ENCODE measurements around the gene TIPARP.
"Not testable (repeated sequence)": the region's sequence is repeated elsewhere in the genome, so short reads cannot be mapped to it uniquely, and the experiment has no call there.

TIPARP gene

DNA sequence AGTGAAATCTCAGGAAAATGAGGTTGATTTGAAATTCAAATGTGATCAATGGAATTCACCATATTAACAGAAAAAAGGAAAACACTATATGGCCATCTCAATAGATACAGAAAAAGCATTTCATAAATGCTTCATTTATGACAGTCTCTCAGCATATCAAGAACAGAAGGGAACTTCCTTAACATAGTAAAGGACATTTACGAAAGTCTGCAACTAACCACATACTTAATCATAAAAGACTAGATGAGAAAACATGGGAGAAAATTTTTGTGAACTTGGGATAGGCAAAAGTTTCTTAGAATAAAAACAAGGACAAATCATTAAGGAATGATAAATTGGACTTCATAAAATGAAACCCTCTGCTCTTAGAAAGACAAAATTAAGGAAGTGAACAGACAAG, 24.7 kb upstream of the TIPARP start:
- DNase-seq (ENCODE audit: low read depth), result no peak

DNA sequence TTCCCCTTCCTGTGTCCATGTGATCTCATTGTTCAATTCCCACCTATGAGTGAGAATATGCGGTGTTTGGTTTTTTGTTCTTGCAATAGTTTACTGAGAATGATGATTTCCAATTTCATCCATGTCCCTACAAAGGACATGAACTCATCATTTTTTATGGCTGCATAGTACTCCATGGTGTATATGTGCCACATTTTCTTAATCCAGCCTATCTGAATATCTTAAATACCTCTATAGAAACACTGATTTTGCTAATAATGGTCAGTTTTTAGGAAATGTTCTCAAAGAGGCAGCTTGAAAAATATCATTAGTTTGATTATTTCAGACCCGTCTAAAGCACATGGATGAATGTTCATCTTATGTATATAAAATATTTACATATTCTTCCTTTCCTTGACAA, 21.7 kb upstream of the TIPARP start:
- not testable (repeated sequence) for DNase-seq (ENCODE audit: low read depth)

DNA sequence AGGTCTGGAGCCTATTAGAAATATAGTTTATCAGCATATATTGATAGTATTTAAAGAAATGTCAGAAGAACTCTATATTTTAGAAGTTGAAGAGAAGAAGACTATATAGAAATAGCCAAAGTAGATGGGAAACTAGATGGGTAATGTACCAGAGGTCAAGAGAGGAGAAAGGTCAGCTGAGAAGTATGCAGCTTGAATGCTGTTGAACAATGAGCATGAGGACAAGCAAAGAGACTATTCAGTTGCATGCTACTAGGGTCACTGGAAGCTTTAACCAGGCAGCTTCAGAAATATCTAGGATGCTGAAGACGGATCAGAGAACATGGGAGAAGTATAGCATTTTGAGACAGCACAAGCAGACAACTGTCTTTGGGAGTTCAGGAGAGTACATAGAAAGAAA, 19.6 kb upstream of the TIPARP start:
- DNase-seq (ENCODE audit: low read depth), result no peak

DNA sequence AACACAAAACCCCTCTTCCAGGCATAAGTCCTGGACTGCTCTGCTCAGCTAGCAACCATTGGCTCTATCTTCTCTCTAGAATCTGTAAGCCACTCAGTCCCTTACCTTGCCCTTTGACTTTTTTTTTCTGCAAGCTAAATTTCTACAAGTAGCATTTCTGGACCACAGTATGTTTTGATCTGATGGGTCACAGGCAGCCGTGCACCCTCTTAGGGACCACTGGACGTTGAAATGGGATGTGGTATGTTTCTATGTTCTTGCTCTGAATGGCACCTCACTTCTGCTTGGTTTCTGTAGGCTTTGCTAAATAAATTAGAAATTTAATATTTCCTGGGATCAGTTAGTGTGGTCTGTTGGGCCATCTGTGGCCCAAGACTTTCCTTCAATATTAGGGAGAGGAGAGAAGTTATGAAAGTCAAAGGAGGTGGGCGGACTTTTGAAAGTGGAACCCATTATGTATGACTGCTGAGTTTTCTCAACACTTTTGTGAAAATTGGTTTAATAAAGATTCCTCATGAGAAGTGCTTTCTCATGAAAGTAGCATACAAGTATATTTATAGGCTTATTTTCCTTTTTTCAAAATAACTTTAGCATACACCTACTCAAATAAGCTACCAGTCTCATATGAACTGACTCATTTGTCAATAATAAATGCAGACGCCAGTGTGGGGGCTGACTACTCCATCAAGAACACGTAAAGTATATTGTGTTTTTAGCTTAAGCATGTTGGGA, 18.4 kb upstream of the TIPARP start:
- no peak for DNase-seq (ENCODE audit: low read depth)

- no peak for DNase-seq (ENCODE audit: low read depth)
Measured at GRCh38 chr3:156657440-156657839, 16.9 kb upstream of the TIPARP start.

GRCh38 chr3:156657862-156658731, 16.3 kb upstream of the TIPARP start:
- no peak for DNase-seq (ENCODE audit: low read depth)

DNA sequence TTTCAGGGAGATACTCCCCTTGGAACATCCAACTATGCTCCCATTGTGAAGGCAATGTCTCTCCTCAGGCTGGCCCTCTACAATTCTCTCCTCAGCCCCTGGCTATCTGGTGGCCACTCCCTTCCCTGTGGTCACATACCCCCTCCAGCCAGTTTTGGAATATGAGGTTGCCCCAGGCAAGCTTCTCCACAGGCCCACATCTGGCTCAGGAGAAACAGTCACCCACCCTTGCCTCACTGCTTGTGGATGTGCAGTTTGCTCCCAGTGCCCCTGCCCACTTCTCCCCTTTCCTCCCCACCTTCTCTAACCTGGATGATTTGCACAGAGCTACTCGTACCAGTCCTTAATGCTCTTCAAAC, 15.7 kb upstream of the TIPARP start:
- DNase-seq (ENCODE audit: low read depth), result no peak

- no peak for DNase-seq (ENCODE audit: low read depth)
Measured at GRCh38 chr3:156659260-156659659, 15.1 kb upstream of the TIPARP start.

- DNase-seq (ENCODE audit: low read depth), result no peak
Measured at GRCh38 chr3:156661155-156661554, 13.2 kb upstream of the TIPARP start.

DNA sequence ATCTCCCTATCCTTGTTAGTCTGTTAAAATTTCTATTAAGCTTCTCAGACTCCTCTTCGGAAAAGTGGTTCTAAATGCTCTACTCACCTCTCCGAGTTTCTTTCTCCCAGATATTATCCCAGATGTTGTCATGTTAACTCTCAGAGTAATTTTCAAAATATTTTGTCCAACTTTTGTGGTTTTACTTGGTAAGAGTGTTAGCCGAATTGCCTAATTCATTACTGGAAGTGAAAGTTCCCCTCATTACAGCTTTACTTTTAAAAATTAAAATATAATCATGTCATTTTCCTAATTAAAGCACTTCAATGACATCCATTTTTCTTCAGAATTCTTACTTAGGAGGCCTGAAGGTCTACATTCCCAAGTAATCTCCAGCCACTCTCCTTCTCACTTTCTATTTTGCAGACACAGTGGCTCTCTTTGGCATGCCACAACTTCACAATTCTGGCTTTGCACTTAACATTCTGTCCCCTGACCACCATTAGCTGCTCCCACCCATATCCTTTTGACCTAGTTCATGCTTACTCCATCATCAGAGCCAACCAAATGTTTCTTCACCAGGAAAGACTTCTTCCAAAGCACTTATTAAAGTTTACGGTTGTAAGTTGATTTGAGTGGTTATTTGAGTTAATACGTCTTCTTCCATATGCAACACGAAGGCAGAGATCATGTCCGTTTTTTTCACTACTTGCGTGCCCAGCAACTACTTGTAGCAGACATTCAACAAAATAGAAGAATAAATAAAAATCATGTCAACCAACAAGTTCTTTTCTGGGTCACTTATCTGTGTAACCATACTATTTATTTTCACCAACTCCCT, 10.2 kb upstream of the TIPARP start:
- no peak for DNase-seq (ENCODE audit: low read depth)

DNA sequence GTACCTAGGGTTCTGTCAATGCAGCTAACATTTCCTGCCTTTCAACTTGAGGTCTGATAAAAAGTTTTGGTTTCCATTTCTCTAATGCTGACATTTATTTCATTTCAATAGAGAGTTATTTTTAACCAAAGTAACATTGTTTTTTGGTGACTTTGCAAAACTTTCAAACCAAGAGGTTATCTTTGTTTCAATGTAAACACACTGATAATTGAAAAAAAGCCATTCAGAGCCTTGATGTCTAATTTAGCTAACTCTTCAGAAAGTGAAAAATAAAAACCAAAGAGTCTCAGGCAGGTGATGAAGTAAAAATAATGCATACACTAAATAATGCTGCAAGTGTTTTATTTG, 9.6 kb upstream of the TIPARP start:
- no peak for DNase-seq (ENCODE audit: low read depth)

DNA sequence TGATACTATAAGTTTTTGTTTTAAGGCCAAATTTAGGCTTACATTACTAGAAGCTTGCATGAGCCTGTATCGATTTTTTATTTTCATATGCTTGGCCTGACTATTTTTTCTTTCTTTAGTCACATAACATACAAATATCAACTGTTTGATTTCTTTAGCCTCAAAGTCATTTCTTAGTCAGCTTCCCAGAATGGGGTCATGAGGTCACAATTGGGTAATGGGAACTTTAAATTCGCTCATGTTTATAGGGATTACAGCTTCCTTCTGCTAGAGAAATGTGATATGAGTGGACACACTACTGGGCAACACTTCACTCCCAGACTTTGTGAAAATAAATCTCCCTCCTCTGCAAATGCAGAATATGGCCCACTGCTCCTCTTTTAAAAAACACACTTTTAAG, 9.1 kb upstream of the TIPARP start:
- peak; percentile 91 for DNase-seq (ENCODE audit: low read depth)

DNA sequence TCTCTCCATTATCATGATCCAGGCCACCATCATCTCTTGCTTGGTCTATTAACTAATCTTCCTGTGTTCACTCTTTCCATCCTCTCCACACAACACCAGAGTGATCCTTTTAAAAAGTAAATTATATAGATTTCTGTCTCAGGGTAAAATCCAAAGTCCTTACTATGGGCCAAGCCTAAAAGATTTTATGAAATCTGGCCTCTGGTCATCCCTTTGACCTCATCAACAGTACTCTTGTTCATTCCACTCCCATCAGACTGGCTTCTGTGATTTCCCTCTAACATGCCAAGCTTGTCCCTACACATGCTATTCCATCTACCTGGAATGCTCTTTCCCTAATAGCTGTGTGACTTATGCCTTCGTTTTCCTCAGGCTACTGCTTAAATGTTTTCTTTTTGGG, 8.3 kb upstream of the TIPARP start:
- DNase-seq (ENCODE audit: low read depth), result no peak

DNA sequence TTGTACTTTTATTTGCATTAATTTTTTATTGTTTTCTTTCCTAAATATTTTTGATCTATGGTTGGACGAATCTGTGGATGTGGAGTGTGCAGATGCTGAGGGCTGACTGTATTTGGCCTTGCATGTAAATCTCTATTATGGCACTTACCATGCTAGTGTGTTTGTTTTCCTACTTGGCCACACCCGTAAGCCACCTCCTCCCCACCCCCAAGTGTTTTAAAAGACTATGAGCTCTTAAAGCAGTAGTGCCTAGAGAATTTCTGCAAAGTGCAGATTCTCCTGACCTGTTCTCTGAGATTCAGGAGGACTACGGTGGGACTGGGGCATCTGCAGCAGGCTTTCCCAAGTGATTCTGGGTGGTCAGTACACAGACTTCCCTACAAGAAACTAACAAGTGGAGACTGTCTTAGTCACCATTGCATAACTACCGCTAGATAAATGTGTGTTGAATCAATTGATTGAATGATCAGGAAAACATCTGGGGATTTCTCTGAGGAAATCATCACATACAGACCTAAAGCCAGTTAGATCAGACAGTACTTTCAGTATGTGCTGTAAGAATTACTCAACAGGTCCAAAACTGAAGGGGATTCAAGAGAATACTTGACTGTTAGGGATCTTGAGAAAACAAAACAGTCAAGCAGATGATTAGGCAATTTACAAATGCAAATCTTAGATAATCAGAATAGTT, 6.2 kb upstream of the TIPARP start:
- peak; percentile 86 for DNase-seq (ENCODE audit: low read depth)

DNA sequence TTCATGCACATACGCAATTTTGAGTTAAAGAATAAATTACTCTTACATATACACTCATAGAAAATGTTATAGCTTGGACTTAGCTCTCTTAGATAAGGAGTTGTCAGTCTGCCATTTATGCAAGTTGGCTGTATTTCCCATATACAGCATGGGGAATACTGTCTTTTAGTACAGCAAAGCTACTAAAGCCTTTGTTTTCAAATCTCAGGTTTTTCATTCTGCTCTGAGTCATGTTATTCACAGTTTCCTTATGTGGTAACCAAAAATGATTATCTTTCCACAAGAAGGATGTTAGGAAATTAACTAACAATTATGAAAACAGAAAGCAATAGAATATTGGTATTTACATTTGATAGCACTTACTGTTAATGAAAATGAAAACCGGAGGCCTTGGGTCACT, 4.3 kb upstream of the TIPARP start:
- peak; percentile 64 for DNase-seq (ENCODE audit: low read depth)

GRCh38 chr3:156670652-156671051, 3.7 kb upstream of the TIPARP start:
- DNase-seq (ENCODE audit: low read depth), result no peak

DNA sequence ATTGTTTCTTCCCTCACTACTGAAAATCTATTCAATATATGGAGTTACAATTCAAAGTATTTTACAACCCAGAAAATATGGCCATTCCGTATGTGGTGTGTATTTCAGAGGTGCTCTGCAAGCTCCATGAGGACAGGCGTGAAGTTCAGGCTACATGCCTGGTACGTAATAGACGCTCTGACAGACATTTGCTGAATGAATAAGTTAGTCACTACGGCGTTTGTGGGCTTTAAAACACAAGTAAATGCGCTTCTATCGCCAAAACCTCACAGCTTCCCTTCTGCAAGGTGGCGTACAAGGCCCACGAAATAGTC, 701 bp upstream of the TIPARP start:
- no peak for DNase-seq (ENCODE audit: low read depth)

GRCh38 chr3:156674911-156675829, 780 bp downstream of the TIPARP start:
- peak; percentile 59 for DNase-seq (ENCODE audit: low read depth)

GRCh38 chr3:156675830-156676767, 1.7 kb downstream of the TIPARP start:
- peak; percentile 92 for DNase-seq (ENCODE audit: low read depth)
